HG03175 (cell line): Measurements from ENCODE around the gene POU3F4.

Experiments used
- ATAC-seq: cut with Tn5 transposase; IDR thresholded peaks from one replicate; pipeline ENCODE4 v1.9.1; 2021; ENCODE audit warnings: mild to moderate bottlenecking, moderate library complexity; ENCODE audit not compliant: unreplicated experiment

POU3F4 gene

DNA sequence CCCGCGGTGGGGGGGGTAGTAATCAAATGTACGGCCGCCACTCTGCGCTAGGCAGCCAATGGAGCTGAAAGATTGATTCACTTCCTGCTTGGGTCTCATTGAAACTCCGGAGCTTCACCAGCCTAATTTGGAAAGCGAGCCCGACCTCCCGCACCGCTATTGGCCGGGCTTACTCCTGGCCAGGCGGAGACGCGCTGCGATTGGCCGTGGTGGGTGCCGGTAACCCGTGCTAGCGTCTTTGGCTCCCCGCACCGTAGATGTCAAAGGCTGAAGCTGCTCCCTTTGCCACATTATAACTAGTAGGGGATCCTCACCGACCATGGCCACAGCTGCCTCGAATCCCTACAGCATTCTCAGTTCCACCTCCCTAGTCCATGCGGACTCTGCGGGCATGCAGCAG, at the start of gene POU3F4:
TSS of gene POU3F4 (plus strand) at position 285 of the 400 bp plus-strand sequence. CDS start at position 320, 35 bp downstream.
- ATAC-seq: no peak

DNA sequence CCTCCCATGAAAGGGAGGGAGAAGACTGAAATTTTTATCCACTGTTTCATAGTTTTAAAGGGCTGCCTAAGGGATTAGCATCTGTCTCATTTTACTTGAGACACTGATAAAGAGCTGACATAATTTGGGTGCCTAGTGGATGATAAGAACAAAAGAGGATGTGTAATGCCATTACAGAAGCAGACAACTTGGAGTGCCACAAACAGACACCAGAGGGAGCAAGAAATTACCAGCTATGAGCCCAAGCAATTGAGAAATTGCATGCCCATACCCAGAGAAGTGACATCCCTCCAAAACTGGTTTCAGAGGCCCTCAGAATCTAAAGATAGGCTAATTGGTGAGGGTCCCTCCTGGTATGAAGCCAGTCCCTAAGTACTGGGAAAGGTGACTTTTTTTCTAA, 38.5 kb upstream of the POU3F4 start:
- ATAC-seq: peak; percentile 75

DNA sequence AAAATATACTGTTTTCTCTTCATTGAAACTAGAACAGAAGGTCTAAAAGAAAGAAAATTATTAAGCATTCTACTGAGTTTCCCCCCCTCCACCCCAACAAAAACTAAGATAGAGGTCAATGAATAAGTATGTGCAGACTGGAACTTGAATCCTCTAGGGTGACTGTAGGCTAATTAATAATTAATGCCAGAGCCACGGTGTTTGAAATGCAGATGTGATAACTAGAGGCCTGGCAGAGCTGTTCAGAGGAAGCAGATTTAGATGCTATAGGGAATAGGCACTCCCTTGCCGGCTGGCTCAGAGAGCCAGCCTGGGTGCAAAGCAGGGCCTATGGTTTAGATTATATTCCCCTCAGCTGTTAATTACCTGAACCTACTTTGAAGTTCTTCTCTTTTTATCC, 12.2 kb upstream of the POU3F4 start:
- ATAC-seq: no peak

DNA sequence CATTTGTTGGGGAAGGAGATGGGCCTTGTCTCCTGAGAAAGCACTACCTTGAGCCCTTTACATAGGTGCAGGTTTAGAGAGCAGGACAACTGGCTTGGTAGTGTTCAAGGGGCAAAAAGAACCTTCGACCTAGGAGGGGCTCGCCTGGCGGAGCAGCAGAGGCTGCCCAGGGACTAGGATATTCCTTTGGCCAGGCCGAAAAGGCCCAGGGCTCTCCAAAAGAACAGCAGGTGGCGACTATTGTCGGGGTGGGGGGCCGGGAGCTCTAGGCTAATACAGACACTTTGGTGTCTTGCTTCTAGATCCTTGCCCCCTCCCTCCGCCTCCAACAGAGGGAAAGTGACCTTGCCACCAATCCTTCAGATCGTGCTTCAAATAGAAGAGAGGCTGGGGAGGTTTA, 7.1 kb upstream of the POU3F4 start:
- no peak for ATAC-seq

DNA sequence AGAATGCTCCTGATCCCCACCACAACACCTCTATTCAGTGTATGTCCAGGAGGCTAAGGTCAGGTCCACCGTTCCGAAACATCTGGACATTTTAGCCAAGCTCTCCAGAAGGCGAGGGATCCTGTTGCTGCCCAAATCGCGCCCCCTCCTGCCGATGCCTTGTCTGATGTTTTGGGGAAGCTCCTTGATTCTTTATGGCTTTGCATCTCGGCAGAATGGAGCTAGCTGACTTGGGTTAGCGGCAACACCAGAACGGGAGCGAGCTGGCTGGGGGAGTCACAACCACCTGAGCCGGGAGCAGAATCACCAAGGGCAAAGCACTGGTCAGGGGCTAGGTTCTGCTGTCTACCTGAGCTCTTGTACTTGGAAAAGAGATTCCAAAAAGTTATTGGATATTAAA, 6.6 kb upstream of the POU3F4 start:
- no peak for ATAC-seq

DNA sequence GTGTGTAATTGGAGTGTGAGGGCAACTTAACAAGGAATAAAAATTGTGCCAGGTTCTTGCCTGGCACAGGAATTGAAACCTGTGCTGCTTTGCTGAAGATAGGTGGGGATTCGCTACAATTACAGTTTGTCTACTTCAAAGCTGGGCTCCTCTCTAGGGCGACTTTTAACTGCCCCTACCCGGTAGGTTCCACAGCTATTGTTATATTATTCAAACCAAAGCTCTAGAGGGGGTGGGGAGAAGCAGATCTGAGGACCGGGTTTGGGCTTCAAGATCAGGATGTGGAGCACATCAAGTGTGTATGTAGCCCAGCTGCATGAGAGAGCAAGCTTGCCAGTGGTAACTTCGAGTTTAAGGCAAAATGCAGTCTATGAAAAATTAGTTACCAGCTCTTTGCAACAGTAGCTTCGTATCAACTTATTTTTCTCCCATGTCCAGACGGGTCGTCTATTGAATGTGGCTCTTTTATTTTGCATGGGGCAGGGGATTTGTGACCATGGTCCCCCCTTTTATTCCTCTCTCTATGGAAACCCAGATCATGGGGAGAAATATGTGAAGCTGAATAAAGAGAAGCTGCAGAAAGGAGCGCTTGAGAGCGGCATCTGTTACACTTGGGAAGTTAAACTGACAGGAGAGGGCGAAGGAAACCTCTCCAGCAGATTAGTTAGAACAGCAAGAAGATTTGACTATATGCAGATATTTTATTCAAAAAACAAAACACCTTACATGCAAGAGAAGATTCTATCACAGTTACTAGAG, 3.2 kb upstream of the POU3F4 start:
- no peak for ATAC-seq

DNA sequence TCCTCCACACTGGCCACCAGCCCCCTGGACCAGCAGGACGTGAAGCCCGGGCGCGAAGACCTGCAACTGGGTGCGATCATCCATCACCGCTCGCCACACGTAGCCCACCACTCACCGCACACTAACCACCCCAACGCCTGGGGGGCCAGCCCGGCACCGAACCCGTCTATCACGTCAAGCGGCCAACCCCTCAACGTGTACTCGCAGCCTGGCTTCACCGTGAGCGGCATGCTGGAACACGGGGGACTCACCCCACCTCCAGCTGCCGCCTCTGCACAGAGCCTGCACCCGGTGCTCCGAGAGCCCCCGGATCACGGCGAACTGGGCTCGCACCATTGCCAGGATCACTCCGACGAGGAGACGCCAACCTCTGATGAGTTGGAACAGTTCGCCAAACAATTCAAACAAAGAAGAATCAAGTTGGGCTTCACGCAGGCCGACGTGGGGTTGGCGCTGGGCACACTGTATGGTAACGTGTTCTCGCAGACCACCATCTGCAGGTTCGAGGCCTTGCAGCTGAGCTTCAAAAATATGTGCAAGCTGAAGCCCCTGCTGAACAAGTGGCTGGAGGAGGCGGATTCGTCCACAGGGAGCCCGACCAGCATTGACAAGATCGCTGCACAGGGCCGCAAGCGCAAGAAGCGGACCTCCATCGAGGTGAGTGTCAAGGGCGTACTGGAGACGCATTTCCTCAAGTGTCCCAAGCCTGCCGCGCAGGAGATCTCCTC, 600 bp downstream of the POU3F4 start:
- no peak for ATAC-seq

DNA sequence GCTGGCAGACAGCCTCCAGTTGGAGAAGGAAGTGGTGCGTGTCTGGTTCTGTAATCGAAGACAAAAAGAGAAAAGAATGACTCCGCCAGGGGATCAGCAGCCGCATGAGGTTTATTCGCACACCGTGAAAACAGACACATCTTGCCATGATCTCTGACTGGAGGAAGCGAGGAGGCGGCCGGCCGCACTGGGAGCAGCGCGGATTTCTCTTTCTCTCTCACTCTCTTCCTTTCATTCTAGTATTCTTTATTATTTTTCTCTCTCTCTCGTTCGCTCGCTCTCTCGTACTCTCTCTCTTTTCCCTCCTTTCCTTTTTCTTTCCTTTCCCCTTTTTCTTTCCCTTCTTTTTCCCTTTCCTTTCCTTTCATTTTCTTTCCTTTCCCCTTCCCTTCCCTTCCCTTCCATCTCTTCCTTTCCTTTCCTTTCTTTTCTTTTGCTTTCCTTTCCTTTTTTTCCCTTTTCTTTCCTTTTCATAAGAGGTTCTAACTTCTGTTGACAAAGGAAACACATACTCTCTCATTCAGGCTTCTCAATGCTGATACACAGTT, 1.2 kb downstream of the POU3F4 start:
- ATAC-seq: no peak

DNA sequence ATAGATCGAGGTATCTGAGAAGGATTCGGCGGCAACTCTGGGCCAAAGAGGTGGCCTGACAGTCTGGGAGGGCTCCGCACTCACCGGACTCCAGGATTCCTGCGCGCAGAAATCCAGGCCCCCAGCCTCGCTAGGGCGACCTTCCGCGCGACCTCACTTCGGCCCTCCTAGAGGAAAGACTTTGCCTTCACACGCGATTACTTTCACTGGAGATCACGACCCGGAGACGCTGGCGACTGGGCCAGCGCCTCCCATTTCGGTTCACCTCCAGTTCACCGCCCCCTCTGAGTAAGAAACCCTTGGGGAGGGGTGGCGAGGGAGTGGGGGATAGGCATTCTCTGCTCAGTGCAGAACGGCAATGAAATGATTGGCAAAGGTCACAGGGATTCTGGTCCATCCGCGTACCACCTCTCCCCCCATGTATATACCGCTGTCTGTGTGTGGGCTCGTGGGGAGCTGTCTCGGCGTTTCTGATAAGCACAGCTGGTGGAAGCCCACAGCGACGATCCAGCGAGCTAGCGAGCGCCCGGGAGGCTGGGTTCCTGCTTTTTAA, 2.5 kb downstream of the POU3F4 start:
- no peak for ATAC-seq

DNA sequence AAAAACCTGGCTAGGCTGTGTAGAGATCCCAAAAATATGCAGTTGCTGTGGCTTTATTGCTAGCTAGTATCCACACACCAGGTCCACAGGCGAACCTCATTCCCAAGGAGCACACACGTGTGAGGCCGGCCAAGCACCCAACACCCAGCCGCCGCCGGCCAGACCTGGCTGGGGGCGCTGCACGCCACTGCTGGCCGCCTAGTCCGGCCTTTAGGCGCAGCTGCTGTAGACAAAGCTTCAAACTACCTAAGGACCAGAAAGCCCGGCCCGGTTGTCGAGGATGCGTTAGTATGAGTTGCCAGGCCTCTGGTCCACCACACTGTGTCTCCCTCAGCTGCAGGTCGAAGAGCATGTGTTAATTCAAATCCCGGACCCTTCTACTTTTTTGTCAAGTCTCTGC, 3.1 kb downstream of the POU3F4 start:
- ATAC-seq: no peak

DNA sequence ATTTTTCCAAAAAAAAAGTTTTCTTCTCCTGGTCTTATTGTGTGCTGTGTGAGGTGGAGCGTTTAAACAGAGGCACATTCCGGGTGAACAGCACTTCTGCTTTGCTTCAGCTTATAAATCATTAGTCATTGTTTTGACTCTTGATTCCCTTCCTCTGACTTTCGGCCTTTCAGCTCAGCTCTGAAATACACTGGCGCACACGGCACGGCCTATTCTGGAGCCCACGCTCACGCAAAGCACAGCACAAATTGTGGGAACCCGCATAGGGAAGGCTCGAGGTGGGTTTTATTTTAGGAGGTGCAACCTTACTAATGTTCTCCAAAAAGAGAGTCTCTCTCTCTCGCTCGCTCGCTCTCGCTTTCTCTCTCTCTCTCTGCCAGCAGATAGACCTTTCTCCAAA, 4.0 kb downstream of the POU3F4 start:
- no peak for ATAC-seq

DNA sequence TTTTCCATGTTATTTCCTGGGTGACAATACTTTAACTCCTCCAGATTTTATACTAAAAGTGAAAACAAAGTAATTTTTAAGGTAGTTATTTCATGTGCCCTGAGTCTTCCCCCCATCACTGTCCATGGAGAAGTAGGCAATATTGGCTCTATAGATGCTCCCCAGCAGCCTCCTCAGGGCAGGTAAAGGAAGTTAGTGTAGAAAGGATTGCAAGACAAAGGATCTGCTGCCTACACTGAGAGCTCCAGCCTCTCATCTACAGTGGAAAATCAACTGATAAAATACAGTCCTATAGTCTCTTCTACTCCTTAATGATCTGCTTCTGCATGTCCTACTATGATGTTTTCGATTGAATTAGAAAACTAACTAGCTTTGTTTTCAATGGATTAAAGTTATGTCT, 8.5 kb downstream of the POU3F4 start:
- ATAC-seq: no peak

DNA sequence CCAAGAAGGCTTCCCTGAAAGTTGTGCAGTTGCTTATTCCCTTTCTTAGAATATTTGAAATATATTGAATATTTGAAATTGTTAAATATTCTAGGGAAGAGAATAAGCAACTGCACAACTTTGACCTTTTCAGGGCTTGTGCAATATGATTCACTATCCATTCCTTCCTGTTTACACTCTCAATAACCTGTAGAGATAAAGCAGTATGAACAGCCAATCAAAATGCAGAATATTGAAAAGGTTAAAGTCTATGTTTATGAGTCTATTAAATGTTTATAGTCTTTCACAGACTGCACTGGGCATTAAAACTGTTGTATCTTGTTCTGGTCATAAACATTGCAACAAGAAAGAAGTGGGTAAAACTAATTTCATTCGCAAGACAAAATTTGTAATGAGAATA, 13.8 kb downstream of the POU3F4 start:
- no peak for ATAC-seq

DNA sequence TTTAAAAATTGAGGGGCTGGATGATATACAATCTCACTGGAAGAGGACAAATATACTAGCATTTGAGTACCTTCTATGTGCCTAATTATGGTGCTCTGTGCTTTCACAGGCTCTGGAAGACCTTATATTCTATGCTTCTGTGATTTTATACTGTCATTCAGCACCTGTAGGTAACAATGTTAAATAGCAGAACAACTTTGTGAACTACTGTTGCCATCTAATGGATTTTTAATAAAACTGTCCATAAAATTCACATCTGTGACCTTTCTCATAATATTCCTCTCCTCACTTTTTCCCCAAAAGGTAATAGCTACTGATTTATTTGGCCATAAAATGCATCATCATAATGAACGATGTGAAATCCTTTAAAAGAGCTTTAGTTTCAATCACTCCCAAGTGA, 21.9 kb downstream of the POU3F4 start:
- ATAC-seq: no peak

DNA sequence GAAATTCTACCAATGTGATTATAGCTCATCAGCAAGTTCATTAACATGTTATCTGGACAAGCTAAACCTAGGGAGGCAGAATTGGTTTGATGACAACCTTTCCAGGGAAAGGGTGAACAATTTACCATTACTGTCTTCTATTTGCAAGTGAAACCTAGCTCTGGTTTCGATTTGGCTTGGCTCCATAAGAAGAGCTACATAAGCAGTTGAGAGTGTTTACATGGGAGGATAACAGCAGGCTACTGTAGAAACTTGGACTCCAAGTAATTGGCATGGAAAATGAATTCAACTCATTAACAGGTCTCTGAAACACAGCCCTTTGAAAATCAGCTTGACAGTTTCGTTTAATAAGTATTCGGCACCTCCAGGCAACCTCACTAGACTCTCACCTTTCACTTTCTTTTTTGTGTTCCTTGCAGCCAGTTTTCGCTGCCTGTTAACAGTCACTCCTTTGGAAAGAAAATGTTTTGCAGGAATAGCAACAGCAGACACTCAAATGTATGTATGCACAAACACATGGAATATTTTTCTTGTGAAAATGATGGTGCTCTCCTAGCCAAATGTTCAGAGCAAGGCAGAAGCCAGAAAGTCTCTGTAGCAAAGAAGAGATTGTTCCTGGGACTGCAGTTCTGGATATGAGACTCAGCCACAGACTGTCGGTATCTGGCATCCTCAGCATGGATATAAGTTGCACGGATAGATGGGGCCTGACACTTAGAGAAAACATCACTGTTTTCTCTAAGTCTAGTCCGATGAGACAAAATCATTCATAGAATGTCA, 27.5 kb downstream of the POU3F4 start:
- ATAC-seq: peak; percentile 75
